ENCODE results near the gene CGB5.

DNA sequence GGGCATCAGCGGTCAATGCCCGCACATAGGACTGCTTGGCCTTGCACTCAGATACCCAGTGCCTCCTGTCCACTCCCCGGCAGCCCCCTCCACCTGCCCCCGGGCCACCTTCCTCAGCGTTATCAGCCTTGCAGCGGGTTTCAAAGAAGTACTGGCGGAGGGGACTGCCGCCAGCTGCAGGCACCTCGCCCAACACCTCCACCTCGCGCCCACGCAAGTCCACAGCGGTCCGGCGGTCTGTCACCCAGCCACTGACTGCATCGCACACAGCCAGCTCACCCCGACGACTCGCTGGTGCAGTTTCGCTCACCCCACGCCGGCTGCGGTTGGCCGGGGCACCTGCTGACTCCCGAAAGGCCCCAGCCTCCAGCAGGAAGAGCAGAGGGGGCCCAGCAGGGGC lies 17.8 kb downstream of the CGB5 start:
- TF ChIP-seq, protein P1, sequence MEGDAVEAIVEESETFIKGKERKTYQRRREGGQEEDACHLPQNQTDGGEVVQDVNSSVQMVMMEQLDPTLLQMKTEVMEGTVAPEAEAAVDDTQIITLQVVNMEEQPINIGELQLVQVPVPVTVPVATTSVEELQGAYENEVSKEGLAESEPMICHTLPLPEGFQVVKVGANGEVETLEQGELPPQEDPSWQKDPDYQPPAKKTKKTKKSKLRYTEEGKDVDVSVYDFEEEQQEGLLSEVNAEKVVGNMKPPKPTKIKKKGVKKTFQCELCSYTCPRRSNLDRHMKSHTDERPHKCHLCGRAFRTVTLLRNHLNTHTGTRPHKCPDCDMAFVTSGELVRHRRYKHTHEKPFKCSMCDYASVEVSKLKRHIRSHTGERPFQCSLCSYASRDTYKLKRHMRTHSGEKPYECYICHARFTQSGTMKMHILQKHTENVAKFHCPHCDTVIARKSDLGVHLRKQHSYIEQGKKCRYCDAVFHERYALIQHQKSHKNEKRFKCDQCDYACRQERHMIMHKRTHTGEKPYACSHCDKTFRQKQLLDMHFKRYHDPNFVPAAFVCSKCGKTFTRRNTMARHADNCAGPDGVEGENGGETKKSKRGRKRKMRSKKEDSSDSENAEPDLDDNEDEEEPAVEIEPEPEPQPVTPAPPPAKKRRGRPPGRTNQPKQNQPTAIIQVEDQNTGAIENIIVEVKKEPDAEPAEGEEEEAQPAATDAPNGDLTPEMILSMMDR (conservative IDR thresholded peaks at IDR 0.05; ENCODE audit: low read length), result no peak
- no peak for TF ChIP-seq EZH2phosphoT487 (IDR thresholded peaks at IDR 0.05; ENCODE audit: borderline replicate concordance)

Data from Loucy (cell line).